ENCODE results near the gene CDON.

DNA sequence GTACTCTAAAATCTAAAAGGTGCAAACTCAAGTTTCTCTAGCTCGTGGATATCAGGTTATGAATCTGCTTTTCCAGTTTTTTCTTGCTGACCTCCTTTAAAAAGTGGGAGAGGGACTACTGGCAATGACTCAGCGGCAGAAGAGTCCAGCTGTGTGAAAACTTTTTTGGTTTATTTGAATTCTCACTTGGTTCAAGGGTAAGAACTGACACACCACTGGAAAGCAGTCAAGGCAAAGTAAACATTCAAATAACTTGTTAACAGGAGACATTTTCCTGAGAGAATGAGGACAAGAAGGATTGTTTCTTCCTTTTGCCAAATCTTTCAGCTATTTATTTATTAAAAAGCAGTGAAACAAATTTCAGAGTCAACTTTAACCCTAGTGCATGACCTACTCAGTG is 36.1 kb downstream of the CDON start:
- no peak for TF ChIP-seq GATA2 (IDR thresholded peaks at IDR 0.05; ENCODE audit: low read depth, low read length)
- TF ChIP-seq GATA3 (IDR thresholded peaks at IDR 0.05; ENCODE audit: low read depth, low read length): no peak
